Hematopoietic multipotent progenitor cell treated with erythropoietin and hydrocortisone succinate and interleukin-3 and kit ligand, for 6 days (in vitro differentiated cells): ENCODE data around the gene USP7.
"Not testable (repeated sequence)": the region's sequence is repeated elsewhere in the genome, so short reads cannot be mapped to it uniquely, and the experiment has no call there.

ENCODE experiments used
- DNase-seq: peaks from one replicate; pipeline ENCODE4 v3.0.0-alpha.2; 2015

The USP7 gene

DNA sequence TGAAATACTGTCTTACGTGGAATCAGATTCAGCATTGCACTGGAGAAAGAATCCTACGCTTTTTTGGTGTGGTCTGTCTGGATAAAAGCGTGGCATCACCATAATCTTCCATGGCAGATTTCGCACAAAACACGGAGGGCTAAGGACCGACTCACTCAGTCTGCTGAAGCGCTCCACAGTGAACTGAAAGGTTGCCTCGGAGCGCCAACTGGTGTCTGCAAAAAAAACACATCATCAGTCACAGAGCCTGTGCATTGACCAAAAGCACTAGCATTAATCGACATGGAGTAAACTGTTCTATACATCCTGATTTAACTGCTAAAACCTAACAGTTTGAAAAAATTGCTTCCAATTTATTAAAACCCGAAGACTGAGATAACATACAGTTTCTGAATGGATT, 40.5 kb downstream of the USP7 start:
- DNase-seq: no peak

DNA sequence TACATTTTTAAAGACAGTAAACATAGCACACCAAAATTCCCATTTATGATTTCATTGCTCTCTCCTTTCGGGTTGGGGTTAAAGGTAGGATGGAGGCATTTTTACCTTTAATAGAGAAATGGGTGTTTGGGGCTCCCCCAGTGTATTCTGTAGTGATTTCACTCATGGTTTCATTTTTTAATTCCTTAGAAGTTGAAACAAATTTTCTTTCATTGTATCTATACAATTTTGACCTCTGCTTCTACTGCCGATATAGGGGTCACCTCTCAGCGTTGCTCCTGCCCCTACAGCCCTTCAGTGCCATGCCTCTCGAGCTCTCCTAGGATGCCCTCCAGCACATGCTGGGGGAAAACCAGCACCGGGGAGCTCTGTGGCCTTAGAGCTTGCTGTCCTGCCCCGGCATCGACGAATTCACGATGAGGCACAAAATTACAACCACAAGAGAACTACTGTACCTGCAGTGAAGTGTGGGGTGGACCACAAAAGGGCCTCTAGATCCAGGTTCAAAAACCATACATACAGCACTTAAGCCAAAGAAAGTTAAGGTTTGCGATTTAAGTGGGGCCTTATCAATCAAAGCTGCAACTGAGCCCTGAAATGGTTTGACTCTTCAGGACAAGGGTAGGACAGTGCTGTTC, 42.2 kb downstream of the USP7 start:
- DNase-seq: no peak

DNA sequence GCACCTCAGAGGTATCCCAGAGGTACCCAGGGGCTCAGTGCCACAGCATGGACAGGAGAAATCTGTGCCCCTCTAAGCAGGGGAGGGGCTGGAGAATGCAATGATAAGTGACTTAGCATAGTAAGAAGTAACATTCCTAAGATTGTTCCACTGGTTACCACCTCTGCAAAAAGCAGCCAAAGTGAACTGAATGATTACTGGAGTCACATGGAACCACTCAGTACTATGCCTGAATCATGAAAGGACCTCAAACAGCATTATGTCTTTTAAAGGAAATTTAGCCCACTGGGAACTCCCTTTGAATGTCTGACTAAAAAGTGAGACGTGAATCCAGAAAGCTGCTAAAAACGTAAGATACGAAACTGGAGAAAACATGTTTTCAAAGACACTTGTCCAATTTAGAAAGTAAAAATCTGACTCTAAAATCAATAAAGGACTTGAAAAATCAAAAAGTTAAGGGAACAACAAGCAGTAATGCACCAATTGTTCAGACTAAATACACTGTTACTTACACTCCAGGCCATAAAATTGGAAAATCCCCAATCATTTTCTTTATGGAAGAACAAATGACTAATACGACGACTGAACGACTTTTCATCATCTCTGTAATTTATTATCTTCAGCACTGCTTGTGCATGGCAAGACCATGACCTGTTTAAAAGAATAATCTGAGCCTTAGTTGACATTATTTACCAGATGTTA, 42.9 kb downstream of the USP7 start:
- no peak for DNase-seq

DNA sequence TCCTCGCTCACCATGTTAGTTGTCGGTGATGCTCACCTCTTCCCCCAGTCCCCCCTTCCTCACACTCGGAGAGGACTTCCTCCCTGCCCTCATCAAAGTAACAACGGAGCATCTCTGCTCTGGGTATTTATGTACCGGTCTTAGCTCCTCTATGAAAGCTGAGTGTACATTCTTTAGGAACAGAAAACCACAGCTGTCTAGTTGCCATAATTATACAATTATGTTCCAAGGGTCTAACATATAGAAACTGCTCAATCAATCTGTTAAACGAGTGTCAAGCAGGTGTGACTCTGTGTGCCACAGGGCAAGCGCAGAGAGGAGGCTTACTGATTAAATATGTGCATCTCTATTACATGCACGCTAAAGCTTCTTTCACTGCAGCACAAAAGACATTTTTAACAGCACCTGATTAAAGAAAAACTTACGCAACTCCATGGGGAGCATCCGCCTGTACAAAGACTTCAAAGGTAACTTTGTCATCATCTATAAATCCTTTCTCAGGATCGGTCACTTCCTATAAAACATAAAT, 43.7 kb downstream of the USP7 start:
- no peak for DNase-seq

DNA sequence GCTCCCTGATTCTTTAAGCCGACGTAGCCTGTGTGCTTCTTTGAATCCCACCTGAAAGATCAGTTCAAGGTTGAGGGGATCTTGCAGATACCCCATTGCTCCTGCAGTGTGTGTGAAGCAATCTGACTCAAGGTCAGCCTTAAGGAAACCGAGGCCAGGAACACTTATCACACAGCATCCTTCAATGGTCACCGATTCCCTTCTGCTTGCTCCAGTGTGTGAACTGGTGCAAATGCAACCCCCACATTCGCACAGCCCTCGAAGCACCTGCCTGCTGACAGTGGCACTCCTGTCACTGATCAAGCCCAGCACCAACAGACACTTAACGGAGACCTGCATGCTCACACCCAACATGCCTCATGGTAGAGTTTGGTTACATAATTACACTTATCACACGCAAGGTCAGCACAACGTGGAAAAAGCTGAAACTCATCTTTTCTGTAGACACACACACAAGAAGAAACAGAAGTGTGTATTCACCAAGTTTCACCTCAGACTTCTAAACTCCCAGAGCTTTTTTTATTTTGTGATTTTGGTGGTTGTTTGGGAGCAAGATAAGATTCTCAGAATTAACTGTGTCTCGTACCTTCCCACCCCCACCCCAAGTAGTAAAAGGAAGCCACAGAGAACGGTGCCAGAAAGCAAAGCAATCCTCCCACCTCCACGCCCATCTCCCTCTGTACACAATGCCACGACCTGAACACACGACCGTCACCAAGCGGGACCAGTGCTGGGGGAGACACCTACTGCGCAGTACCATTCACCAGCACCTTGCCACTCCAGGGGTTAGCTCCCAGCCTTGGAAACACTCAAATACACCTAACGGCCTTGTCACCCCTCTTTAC, 44.4 kb downstream of the USP7 start:
- DNase-seq: peak; percentile 55

DNA sequence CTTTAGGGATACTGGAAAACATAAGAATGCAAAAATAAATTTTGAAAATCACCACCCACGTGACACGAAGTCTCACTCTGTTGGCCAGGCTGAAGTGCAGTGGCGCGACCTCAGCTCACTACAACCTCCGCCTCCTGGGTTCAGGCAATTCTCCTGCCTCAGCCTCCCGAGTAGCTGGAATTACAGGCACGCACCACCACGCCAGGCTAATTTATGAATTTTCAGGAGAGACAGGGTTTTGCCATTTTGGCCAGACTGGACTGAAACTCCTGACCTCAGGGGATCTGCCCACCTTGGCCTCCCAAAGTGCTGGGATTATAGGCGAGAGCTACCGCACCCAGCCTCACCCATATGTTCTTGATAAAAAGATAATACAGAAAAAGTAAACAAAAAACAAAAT, 46.4 kb downstream of the USP7 start:
- not testable (repeated sequence) for DNase-seq

DNA sequence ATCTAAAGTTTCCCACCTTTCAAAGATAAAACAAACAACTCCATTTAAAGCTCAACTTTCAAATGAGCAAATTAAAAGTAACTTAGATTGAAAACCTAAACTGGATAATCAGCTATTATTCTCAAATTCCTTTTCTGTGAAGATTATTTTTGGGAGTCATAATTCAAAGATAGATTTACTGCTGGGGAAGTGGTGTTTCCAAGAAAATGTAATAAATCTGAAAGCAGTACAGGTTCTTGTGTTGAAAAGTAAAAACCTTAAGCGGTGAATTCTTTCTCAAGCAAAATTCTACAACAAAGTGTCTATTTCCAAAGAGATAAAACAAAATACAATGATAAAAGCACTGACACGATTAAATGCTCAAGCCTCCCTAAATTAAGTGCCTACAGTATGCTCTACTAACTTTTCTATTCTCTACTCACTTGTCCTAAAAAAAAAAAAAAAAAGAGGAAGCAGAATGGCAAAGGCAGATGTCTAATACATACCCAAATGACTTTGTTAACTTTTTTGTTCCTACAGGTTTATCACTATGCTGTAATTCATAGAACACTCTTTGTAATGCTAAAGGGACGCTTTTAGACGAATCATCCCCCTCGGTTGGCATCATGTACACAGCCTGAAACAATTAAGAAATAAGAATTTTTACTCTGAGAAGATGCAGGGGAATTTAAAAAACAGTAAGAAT, 47.0 kb downstream of the USP7 start:
- DNase-seq: peak; percentile 12

DNA sequence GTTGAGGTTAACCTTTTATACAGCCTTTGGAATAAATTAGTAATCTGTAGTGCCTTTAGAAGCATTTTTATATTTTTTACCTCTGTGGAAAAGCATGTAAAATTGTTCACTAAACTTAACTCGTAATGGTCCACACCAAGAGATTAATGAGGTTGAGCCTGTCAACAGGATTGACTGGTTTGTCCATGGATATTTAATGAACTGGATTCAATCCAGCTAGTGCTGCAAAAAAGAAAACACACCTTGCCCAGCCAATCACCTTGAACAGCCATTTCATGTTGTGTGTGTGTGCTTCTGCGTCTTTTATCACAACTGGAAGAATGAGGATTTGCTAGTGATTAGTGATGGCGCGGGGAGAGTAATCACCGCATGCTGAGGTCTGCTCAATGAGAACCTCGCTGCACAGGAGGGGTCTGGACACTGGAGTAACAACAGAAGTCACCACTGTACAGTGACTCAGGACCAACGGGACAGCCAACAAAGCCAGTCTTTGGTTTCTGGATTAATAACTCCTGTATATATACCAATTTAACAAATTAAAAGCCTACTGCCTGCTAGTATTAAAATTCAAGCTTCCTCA, 47.9 kb downstream of the USP7 start:
- no peak for DNase-seq

DNA sequence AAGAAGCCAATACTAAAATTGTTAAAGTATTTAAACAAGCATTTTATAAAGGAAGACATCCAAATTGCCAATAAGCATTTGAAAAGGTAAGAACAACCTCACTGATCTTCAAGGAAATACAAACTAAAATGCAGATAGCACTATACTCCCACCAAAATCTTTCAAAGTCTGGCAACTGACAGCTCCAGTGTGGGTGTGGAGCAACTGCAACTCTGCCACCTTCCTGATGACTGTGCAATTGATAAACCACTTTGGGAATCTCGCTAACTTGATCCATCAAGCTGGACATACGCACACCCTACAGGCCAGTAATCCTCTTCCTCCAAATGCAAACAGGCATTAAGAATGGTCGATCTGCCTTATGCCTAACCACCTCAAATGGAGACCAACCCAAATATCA, 49.6 kb downstream of the USP7 start:
- no peak for DNase-seq

DNA sequence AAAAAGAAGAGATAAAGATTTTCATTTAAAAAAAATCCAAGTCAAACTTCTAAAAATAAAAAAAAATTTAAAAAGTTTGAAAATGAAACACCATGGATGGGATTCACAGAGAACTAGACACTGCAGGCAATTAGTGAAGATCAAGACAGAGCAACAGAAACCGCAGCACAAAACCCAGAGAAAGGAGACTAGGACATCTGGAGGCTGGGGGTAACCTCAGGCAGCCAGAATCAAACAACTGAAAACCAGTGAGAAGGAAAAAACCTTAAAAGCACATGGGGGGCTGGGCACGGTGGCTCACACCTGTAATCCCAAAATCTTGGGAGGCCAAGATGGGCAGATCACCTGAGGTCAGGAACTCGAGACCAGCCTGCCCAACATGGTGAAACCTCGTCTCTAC, 50.9 kb downstream of the USP7 start:
- no peak for DNase-seq

DNA sequence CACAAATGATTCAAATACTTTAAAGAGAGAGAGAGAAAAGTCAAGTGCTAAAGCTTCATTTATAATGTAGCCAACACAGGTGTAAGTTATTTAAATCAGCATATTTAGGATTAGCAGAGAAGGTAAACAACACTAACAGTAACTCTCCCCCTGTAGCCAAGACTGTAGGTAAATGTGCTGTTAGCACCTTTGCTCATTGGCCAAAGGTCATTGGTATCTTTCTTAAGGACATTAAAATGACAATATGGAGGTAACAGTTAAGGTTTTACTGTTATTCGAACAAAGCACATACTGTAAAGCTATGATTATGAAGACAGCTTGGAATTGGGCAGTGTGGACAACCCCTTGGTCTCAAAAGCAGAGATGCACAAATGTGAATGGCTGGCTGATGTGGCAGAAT, 52.9 kb downstream of the USP7 start:
- DNase-seq: no peak

DNA sequence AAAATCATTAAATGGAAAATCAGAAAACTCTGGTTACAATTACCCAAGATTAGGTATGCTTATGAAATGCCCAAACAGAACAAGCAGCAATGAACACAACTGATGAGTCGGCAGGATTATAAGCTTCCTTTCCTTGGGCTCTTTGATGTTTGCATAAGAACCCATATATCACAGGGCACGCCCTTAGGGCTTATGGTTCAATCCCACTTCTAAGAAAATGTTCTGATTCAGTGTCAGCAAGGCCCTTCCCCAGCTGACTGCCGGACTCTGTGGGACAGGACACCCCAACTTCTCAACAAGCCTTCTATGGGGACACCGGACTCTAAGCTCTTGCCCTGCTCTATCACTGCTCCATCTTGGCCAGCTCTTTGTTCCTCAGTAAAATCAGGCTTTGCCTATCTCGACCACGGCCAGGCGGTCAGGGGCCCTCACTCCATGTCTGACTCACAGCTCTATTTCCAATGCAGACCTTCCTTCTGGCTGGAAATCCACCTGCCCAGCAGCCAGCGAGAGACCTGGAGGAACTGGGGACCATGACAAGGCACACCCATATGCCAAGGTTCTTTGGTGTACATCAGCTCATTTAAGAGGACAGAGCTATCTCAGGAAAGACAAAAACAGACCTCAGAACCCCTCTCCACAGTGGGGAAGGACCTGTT, 54.8 kb downstream of the USP7 start:
- DNase-seq: no peak

DNA sequence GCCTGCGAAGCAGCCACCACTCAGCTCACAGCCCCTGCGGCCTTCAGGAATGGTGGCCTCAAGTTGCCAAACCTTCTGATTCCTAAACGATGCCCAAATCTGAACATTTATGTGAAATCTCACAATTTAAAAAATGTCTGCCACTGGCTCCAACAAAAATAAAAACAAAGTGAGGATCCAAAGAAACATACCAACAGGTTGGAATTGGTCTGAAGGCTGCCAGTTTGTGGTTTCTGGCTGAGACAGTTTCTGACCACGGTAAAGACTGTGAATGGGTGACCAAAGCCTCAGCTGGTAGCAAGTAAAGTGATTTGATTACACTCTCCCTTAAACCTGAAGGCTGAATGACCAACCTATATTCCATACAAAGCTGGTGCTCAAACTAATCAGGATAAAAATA, 56.6 kb downstream of the USP7 start:
- no peak for DNase-seq

DNA sequence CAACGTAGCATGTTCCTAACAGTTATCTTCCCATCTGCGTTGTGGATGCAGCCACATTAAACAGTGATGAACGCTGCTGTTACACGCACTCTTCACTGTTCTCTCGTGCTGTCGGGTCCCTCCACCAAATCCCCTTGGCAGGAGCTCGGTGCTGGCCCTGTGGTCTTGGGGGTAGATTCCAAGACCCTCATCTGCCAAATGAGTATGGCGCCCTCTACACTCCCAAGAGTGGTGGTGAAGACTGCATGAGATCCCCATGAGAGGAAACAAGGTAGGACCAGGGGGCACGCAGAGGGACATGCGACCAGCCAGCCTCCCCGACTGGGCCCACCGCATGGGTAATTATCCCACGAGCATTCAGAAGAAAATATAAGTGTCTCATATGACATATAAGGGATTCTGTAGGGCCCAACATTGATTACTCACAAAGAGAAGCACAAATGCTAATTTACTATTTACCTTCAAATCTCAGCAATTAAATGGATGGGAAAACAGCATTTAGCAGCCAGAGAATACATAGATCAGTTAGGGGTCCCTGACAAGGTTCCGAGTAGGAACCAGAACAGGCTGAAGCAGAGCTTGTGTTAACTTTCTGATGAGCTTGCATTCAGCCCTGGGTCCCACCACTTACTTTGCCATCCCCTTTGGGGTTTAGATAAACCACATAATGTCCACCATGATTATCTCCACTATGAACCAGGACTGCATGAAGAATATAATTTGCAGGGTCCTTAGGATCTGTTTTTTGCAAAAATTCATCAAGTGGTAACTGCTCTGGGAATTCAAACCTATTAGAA, 57.7 kb downstream of the USP7 start:
- DNase-seq: no peak

DNA sequence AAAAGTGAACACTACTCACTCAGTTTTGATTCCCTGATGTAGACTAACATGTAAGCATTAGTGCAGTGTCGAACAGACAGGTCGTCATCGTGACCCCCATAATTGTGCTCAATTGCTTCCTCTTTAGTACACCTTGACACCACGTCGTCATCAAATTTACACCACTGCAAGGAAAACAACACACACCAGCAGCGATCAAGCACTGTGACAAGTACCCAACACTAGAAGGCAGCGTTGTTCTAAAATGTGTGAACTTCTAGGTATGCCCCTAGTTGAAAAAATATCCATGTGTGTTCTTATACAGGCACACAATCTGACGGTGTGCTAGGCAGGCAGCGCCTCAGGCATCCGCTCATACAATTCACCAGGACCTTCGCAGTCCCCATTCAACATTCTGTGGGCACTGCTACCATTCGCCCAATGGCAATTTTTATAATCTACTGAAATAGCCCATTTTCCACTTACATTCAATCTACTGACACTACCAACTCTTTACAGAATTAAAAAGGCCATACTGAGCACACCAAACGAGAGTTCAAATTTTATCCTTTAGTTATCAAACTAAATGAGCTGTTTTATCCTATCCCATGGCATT, 58.4 kb downstream of the USP7 start:
- peak; percentile 76 for DNase-seq

DNA sequence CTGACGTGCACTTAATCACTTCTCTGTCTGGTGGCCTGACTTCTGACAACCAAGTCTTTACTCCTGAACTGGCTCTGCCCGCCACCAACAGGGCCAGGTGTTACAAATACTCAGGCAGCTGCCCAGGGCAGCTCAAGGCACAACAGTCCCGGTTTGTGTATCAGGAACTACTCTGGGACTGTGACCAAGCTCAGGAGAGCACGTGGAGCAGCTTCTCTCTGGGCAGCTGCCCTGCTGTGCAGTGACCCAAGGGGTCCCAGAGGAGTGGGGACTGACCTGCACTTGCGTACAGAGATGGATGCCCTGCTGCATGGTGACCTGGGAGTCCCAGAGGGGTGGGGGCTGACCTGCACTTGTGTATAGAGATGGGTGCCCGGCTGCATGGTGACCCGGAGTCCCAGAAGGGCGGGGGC, 59.7 kb downstream of the USP7 start:
- no peak for DNase-seq

DNA sequence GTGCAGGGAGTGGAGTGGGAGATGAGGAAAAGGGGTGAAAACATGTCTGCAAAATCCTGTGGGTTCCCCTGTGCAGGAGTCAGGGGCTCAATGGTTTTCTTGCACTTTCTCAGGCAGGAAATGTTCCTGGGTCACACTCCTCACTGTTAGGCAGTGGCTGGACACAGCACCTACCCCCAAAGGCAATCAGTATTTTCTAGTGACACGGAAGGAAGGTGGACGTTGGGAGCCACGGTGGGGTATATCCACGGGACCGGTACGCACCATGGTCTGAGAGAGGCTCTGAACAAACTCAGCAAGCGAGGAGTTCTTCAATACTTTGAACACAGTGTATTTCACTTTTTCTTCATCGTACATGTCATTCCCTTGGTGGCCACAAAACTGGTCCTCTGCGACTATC, 60.7 kb downstream of the USP7 start:
- DNase-seq: no peak

DNA sequence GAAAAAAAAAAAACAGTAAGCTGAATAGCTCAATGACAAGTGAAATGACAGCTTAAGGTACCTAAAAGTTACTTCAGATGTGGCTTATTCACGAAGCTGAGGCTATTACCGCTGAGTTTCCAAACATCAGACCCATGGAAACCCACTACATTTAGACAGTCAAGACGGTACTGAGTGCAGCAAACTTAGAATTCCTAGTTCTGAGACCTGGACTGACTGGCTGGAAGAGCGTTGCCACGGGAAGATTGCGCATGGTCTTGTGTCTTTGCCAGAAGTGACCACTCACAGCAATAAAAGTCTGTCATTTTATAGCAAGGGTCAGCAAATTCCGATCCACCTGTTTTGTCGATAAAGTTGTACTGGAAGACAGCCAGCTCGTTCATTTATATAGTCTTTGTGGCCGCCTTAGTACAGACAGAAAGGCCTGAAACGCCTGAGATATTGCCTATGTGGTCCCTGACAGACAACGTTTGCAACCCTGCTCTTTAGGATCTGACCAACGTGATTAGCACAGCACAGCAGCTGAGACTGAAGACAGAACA, 62.3 kb downstream of the USP7 start:
- DNase-seq: no peak

DNA sequence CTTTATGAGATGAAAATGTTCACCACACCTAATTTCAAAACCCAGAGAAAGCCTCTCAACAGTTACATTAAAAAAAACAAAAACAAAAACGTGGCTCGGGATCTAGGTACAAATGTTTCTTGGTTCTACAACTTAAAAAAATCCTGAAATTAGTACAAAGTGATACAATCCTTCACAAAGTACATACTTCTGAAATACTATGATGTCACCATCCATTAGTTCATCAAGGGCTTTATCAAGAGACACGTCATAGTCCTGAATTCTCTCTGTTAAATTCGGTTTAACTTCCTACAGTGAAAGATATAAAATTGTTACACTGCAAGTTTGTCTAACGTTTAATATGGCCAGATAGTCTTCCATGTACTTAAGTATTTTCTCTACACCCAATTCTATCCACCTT, 63.4 kb downstream of the USP7 start:
- DNase-seq: no peak

DNA sequence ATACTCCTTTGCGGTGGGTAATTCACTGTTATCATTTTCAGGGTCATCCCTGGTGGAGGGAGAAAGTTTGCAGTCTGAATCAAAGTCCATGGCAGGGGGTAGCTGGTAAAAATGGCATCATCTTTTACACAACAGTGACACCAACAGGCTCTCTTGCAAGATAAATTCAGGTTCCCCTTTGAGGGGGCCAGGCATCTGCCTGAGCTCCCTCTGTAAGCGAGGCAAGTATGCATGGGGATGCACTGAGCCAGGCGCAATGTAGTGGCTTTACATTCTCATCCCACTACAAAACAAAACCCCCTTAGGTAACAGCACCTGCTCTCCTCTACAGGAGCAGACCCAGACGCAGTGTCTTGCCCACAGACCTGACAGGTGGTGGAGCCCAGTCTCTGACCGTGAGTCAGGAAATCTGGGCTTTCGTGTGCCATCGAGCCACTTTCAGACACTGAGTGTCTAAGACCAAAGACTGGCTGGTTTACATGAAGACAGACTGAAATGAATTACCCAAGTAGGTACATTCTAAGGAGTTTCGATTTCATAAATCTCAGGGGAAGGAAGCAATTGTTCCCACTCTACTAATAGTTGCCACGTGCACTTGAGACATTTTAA, 63.9 kb downstream of the USP7 start:
- no peak for DNase-seq
